ENCODE results near the gene GARIN1A.

- TF ChIP-seq, protein P1, sequence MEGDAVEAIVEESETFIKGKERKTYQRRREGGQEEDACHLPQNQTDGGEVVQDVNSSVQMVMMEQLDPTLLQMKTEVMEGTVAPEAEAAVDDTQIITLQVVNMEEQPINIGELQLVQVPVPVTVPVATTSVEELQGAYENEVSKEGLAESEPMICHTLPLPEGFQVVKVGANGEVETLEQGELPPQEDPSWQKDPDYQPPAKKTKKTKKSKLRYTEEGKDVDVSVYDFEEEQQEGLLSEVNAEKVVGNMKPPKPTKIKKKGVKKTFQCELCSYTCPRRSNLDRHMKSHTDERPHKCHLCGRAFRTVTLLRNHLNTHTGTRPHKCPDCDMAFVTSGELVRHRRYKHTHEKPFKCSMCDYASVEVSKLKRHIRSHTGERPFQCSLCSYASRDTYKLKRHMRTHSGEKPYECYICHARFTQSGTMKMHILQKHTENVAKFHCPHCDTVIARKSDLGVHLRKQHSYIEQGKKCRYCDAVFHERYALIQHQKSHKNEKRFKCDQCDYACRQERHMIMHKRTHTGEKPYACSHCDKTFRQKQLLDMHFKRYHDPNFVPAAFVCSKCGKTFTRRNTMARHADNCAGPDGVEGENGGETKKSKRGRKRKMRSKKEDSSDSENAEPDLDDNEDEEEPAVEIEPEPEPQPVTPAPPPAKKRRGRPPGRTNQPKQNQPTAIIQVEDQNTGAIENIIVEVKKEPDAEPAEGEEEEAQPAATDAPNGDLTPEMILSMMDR (IDR thresholded peaks at IDR 0.05), result no peak
- no peak for TF ChIP-seq POLR2A (IDR thresholded peaks at IDR 0.05)
These were observed 31.6 kb downstream of the GARIN1A start for GRCh38 chr7:128703609-128704241.

Measured in Peyer's patch (tissue), 4 donors.